Astrocyte (in vitro differentiated cells and primary cell): ENCODE results near the gene TTYH2.

Experiments used
- EZH2 ChIP-seq: IDR thresholded peaks from 2 replicates; pipeline ENCODE4 v1.6.1; 2012; ENCODE audit warnings: mild to moderate bottlenecking, low read length, inconsistent platforms; ENCODE audit not compliant: insufficient read depth
- TF ChIP-seq, protein P1 (sequence below): IDR thresholded peaks from 2 replicates; pipeline ENCODE4 v1.5.1; 2011; ENCODE audit warnings: low read depth, mild to moderate bottlenecking, inconsistent platforms, low read length, moderate library complexity; ENCODE audit not compliant: insufficient read depth

DNA sequence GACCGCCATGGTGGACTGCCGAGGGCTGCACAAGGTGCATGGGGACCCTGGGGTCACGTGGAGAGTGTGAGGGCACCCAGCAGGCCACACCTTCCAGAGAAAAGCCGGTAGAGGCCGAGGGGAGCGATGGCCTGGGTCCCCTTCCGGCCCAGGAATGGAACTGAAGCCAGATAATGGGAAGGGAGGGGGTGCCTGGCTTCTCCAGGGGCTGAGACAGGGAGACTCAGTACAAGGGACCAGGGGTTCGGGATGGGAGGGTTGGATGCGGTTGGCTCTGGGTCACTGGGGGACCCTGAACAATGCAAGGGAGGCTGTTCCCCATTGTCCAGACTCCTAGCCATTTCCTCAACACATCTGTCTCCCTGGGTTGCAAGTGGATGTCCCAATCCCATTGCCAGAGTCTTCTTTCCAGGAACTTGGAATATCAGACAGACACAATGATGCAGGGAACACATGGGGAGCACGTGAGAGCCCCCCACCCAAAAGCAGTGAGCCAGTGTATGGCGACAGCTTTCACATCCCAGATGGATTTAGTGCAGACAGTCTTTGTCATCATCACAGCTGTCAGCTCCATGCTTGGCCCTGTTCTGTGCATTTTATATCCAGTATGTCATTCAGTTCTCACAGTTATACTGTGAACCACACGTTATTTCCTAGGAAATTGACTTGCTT, 37.1 kb downstream of the TTYH2 start:
- TF ChIP-seq, protein P1, sequence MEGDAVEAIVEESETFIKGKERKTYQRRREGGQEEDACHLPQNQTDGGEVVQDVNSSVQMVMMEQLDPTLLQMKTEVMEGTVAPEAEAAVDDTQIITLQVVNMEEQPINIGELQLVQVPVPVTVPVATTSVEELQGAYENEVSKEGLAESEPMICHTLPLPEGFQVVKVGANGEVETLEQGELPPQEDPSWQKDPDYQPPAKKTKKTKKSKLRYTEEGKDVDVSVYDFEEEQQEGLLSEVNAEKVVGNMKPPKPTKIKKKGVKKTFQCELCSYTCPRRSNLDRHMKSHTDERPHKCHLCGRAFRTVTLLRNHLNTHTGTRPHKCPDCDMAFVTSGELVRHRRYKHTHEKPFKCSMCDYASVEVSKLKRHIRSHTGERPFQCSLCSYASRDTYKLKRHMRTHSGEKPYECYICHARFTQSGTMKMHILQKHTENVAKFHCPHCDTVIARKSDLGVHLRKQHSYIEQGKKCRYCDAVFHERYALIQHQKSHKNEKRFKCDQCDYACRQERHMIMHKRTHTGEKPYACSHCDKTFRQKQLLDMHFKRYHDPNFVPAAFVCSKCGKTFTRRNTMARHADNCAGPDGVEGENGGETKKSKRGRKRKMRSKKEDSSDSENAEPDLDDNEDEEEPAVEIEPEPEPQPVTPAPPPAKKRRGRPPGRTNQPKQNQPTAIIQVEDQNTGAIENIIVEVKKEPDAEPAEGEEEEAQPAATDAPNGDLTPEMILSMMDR: no peak
- no peak for TF ChIP-seq EZH2
